A673 (cell line): Measurements from ENCODE around the gene AGBL5. TPM values are rescaled to one million over a fixed set of nuclear protein-coding genes. Genes with fewer than 3 reads are reported as not detected.

Experiments
- BruUV-seq: library from RNA; stranded (reverse); fragments of 400-500 nt; replicated peaks from 2 replicates; lab custom pipeline; 2021; lab: Mats Ljungman, UMichigan
- CTCF ChIA-PET: fragments of 300-600 bp; sonication (Branson Sonifier 250); formaldehyde crosslinking; loops from one replicate; lab custom pipeline; 2022; ENCODE audit warnings: antibody characterized with exemption; lab: Charles Lee
- POLR2A ChIA-PET: fragments of 300-600 bp; sonication (Branson Sonifier 250); formaldehyde crosslinking; loops from one replicate; lab custom pipeline; 2022; ENCODE audit warnings: antibody characterized with exemption; ENCODE audit not compliant: low non-redundant PET; lab: Charles Lee
- DNase-seq: peaks from one replicate; pipeline ENCODE4 v3.0.0-alpha.2; 2015; ENCODE audit warnings: low spot score
- H3K27ac ChIP-seq: fragments of 200-600 bp; sonication (generic); 2 replicates; pipeline ENCODE4 v1.5.1; 2016; ENCODE audit warnings: mixed run types, low read depth, mild to moderate bottlenecking, mixed read lengths, antibody characterized with exemption, low read length; ENCODE audit not compliant: poor library complexity, severe bottlenecking
- H3K27me3 ChIP-seq: fragments of 200-600 bp; sonication (generic); replicated peaks from 2 replicates; pipeline ENCODE4 v1.6.1; 2017; ENCODE audit warnings: mixed run types, low read depth, mild to moderate bottlenecking, mixed read lengths, antibody characterized with exemption, low read length; ENCODE audit not compliant: insufficient read depth, poor library complexity
- H3K36me3 ChIP-seq: fragments of 200-600 bp; sonication (generic); 2 replicates; pipeline ENCODE4 v1.6.1; 2016; ENCODE audit warnings: mixed run types, mild to moderate bottlenecking, mixed read lengths, antibody characterized with exemption, low read length; ENCODE audit not compliant: insufficient read depth, poor library complexity, severe bottlenecking
- H3K4me1 ChIP-seq: fragments of 200-600 bp; sonication (generic); 2 replicates; pipeline ENCODE4 v1.6.1; 2017; ENCODE audit warnings: mixed run types, mild to moderate bottlenecking, mixed read lengths, antibody characterized with exemption, low read length; ENCODE audit not compliant: insufficient read depth, poor library complexity, severe bottlenecking
- H3K4me3 ChIP-seq: fragments of 200-600 bp; sonication (generic); 2 replicates; pipeline ENCODE4 v1.5.1; 2016; ENCODE audit warnings: low read depth, mixed run types, mild to moderate bottlenecking, mixed read lengths, low read length; ENCODE audit not compliant: poor library complexity, severe bottlenecking
- H3K9me3 ChIP-seq: fragments of 200-600 bp; sonication (generic); 2 replicates; pipeline ENCODE4 v1.6.1; 2016; ENCODE audit warnings: mixed run types, low read depth, mild to moderate bottlenecking, mixed read lengths, antibody characterized with exemption, low read length; ENCODE audit not compliant: poor library complexity, severe bottlenecking
- EZH2 ChIP-seq: fragments of 200-600 bp; sonication (generic); IDR thresholded peaks from 2 replicates; pipeline ENCODE4 v1.6.1; 2017; ENCODE audit warnings: borderline replicate concordance, low read depth, mild to moderate bottlenecking, mixed read lengths, antibody characterized with exemption, low read length; ENCODE audit not compliant: poor library complexity, severe bottlenecking
- intact Hi-C: fragments of 100-400 bp; cut with micrococcal nuclease; formaldehyde crosslinking; loops from one replicate; pipeline ENCODE4 v1.10.0; 2022; ENCODE audit not compliant: unreplicated experiment
- total RNA-seq: library from RNA; stranded (reverse); gene quantifications from 2 replicates; pipeline ENCODE4 v1.2.3, GENCODE V29; 2021
- TF ChIP-seq, protein P1 (sequence below): fragments of 300-800, 200-600 bp; sonication (generic); conservative IDR thresholded peaks from 2 replicates; pipeline ENCODE4 v1.5.1; 2017; ENCODE audit warnings: low read depth, mild to moderate bottlenecking, antibody characterized with exemption, low read length, moderate library complexity, mixed read lengths

AGBL5 gene
- total RNA-seq, 1 experiment from 2014 or later: 64.1 TPM

DNA sequence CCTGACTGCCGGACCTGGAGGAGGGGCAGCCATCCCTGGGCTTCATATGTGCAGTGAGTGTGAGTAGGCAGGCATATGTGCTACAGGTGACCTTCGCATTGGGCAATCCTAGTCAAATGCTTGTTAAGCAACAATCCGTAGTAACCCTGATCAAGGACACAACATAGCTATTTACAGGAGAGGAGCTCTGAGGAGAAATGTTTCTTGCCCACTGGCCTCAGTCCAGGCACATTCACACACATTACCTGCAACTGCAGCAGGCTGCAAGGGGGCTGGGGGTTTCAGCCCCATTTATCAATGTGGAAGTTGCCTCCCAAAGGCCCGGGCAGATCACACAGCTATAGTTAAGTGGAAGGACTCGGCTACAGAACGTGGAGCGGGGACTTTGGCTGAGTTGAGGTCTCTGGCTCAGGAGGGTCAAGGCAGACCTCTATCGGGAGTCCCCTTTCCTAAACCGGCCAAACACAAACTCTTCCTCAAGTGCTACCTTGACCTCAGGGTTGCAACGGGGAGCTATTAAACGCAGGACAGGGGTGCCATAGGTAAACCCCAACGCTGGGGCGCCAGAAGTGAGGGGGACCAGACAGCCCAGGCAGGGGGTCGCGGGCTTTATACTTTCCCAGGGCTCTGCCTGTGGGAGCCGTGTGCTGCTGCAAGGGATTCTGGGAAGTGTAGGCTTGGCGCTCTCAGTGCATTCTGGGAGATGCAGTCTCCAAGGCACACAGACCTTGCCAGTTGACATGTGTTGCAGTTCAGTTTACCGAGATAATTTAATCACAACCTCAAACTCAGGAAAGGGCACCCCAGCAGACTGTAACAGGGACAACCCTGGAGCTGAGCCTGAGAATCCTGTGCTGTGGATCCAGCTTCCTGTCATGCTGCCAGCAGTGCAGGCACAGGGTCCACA is 44.5 kb downstream of the AGBL5 start:
- Histone ChIP-seq H3K36me3 (peaks cover 3% of the 10 kb centered on the region), H3K4me1 (no peaks in the 10 kb centered on the region), H3K9me3 (no peaks in the 10 kb centered on the region), H3K27me3 (no peaks in the 10 kb centered on the region), H3K4me3 (peak overlapping the region; percentile 10), H3K27ac (no peak overlapping the region)
- no peak for TF ChIP-seq EZH2
- TF ChIP-seq, protein P1, sequence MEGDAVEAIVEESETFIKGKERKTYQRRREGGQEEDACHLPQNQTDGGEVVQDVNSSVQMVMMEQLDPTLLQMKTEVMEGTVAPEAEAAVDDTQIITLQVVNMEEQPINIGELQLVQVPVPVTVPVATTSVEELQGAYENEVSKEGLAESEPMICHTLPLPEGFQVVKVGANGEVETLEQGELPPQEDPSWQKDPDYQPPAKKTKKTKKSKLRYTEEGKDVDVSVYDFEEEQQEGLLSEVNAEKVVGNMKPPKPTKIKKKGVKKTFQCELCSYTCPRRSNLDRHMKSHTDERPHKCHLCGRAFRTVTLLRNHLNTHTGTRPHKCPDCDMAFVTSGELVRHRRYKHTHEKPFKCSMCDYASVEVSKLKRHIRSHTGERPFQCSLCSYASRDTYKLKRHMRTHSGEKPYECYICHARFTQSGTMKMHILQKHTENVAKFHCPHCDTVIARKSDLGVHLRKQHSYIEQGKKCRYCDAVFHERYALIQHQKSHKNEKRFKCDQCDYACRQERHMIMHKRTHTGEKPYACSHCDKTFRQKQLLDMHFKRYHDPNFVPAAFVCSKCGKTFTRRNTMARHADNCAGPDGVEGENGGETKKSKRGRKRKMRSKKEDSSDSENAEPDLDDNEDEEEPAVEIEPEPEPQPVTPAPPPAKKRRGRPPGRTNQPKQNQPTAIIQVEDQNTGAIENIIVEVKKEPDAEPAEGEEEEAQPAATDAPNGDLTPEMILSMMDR: no peak
- intact Hi-C loops: loop anchor here (5.0 kb wide), 1 partner anchor 206 kb away; no protein-coding TSS in a partner anchor
- ChIA-PET CTCF (no interaction called here), POLR2A (no interaction called here)
- BruUV-seq: no TSS peak
- DNase-seq: peak; percentile 73

DNA sequence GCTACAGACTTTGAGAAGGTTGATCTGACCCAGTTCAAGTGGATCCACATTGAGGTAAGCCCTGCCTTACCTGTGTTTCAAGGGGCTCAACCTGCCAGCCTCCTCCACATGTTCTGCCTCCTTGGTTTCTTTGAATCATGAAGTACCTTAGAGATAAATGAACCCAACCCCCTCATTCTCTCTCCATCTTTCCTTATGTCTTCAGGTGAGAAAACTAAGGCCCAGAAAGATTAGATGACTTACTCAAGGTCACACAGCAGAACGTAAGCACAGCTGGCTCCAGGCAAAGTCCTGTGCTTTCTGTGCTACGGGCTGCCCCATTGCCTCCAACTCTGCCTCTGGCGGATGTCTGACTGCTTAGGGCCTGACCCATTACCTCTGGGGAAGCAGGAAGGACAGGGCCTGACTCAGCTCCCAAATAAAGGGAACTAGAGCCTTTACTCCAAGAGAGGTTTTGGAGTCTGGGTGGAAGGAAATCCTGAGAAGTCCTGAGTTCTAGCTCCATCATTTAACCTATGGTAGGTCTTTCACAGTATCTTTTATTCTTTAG is 45.4 kb downstream of the AGBL5 start:
- Histone ChIP-seq H3K27ac (no peak overlapping the region), H3K9me3 (no peaks in the 10 kb centered on the region), H3K27me3 (no peaks in the 10 kb centered on the region), H3K4me1 (no peaks in the 10 kb centered on the region), H3K4me3 (no peak overlapping the region), H3K36me3 (peaks cover 3% of the 10 kb centered on the region)
- CTCF ChIA-PET: no interaction called here
- no TSS peak for BruUV-seq
- POLR2A ChIA-PET: no interaction called here
- intact Hi-C loops: loop anchor here (5.0 kb wide), 1 partner anchor 205 kb away; no protein-coding TSS in a partner anchor
- no peak for DNase-seq
- TF ChIP-seq, protein P1: no peak
- TF ChIP-seq EZH2: no peak

DNA sequence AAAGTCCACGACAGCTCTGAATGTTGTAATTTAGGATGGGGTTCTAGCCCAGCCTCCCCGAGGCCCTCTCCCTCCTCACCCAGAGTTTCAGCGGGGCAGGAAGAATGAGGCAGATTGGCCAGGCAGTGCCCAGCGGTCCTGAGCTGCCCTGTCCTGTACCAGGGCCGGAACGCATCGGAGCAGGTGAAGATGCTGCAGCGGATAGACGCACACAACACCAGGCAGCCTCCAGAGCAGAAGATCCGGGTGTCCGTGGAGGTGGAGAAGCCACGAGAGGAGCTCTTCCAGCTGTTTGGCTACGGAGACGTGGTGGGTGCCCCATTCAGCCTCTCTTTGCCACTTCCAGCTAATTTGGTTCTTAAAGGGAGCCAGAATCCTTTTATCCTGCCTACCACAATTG is 45.9 kb downstream of the AGBL5 start:
- Histone ChIP-seq H3K4me3 (no peak overlapping the region), H3K27me3 (no peaks in the 10 kb centered on the region), H3K27ac (no peak overlapping the region), H3K9me3 (no peaks in the 10 kb centered on the region), H3K36me3 (peaks cover 3% of the 10 kb centered on the region), H3K4me1 (no peaks in the 10 kb centered on the region)
- ChIA-PET POLR2A (no interaction called here), CTCF (no interaction called here)
- no TSS peak for BruUV-seq
- intact Hi-C loops: loop anchor here (5.0 kb wide), 1 partner anchor 205 kb away; no protein-coding TSS in a partner anchor
- no peak for TF ChIP-seq EZH2
- TF ChIP-seq, protein P1: no peak
- no peak for DNase-seq
